Measurements from ENCODE around the gene GBF1.

GRCh38 chr10:102375250-102375649 lies 129.9 kb downstream of the GBF1 start:
- TF ChIP-seq, protein P1, sequence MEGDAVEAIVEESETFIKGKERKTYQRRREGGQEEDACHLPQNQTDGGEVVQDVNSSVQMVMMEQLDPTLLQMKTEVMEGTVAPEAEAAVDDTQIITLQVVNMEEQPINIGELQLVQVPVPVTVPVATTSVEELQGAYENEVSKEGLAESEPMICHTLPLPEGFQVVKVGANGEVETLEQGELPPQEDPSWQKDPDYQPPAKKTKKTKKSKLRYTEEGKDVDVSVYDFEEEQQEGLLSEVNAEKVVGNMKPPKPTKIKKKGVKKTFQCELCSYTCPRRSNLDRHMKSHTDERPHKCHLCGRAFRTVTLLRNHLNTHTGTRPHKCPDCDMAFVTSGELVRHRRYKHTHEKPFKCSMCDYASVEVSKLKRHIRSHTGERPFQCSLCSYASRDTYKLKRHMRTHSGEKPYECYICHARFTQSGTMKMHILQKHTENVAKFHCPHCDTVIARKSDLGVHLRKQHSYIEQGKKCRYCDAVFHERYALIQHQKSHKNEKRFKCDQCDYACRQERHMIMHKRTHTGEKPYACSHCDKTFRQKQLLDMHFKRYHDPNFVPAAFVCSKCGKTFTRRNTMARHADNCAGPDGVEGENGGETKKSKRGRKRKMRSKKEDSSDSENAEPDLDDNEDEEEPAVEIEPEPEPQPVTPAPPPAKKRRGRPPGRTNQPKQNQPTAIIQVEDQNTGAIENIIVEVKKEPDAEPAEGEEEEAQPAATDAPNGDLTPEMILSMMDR (conservative IDR thresholded peaks at IDR 0.05 in 1 of 2, IDR thresholded peaks at IDR 0.05 in 1 of 2; ENCODE audit: extremely low read depth in 1 of 2, insufficient read depth in 1 of 2, low read depth in 1 of 2, low read length in 2 of 2) = no peak
- no peak for TF ChIP-seq EZH2 (IDR thresholded peaks at IDR 0.05; ENCODE audit: borderline replicate concordance, low read length)

Data from mammary epithelial cell (primary cell).